ENCODE data around the gene ZNF786.

- TF ChIP-seq NFIC (IDR thresholded peaks at IDR 0.05) (no peak), CEBPB (IDR thresholded peaks at IDR 0.05) (no peak), REST (IDR thresholded peaks at IDR 0.05; ENCODE audit: low read depth) (no peak), TCF12 (IDR thresholded peaks at IDR 0.05; ENCODE audit: low read depth) (no peak)
Observed at GRCh38 chr7:149041350-149041749, 49.2 kb downstream of the ZNF786 start.

All from Ishikawa (cell line).